HG03097 (cell line): Measurements from ENCODE around the gene FAM204A.

Source experiments
- ATAC-seq: cut with Tn5 transposase; IDR thresholded peaks from one replicate; pipeline ENCODE4 v1.9.1; 2021; ENCODE audit not compliant: unreplicated experiment, low FRiP score

FAM204A gene

DNA sequence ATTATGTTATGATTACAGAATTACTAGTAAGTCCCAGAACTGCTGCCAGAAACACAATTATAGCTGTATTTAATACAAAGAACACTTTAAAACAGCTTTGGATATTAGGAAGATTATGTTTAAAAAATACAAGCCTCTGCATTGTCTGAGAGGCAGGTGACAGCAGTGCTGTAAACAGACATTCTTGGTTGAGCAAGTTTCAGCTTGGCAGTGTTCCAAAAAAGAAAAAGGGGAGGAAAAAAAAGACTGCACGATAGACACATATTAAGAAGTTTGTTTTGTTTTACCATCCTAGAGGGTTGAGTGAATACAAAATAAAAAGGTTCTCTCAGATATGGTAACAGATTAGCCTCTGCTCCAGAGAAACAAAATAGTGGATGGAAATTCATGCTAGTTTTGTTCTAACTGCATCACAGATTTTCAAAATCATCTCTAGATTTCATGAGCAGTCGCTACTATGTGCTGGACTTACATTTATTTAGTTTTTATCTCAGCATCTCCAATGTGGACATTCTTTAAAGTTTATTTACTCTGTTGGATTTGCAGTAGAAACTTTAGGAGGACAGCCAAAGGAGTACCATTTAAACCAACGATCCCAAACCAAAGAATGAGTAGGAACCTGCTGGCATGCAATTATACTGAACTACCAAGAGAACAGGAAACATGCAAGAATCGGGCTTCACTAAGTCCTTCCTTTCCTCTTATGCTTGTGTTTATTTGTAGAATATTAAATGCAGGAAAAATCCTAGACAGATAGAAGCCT lies 9.0 kb downstream of the FAM204A start:
- ATAC-seq, result no peak

DNA sequence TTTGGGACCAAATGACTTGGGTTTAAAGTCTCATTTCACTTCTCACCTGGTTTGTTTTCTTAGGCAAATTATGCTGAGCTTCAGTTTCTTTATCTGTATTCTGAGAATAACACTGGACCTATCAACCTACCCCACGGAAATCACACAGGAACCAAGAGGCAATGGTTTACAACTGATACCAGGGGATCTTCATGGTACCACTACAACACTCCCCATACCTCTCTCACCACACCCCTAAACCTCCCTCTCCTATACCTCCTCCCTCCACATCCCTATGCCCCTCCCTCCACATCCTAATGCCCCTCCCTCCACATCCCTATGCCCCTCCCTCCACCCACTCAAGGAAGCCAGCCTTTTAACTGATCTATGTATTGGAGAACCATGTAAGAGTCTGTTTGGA lies 9.9 kb downstream of the FAM204A start:
- peak; percentile 45 for ATAC-seq

DNA sequence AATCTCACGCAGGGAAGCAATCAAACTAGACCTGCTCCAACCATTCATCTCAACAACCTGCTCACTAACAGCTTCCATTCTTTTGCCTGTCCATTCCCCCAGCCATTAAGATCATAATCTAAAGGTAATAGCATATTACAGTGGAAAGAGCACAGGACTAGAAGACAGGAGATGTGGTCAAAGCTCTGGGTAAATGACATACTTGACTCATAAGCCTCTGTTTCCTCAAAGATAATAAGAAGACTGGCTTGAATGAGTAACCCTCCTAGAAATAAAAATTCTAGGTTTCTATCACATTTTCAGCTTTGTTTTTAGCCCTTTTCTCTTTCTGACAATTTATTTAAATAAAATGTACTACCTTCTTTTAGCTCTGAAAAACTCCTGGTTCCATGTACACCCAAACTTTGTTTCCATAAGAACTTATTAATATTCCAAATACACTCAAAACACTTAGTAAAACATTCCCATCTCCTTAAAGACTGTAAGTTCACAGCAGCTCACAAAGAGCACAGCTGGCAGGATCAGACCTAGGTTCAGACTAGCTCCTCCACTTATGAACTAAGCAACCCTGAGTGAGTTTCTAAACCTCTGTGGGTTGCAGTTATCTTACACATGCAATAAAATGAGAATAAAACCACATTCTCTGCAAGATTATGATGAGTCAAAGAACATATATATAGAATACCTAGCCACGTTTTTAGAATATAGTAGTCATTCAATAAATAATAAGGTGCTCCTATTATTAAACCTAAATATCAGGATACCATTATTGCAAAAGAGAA lies 11.6 kb downstream of the FAM204A start:
- ATAC-seq, result no peak

DNA sequence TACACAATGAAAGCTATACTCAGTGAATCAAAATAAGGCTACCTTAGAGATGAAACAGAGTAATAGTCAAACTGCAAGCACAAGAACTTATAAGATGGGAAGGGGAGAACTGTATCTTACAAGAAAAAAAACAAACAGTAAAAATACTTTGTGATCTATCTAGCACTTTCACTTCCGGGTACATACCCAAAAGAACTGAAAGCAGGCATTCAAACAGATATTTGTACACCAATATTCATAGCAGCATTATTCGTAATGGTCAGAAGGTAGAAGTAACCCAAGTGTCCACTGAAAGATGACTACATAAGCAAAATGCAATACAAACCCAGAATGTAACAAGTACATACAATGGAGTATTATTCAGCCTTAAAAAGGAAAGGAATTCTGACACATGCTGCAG lies 18.0 kb downstream of the FAM204A start:
- no peak for ATAC-seq

DNA sequence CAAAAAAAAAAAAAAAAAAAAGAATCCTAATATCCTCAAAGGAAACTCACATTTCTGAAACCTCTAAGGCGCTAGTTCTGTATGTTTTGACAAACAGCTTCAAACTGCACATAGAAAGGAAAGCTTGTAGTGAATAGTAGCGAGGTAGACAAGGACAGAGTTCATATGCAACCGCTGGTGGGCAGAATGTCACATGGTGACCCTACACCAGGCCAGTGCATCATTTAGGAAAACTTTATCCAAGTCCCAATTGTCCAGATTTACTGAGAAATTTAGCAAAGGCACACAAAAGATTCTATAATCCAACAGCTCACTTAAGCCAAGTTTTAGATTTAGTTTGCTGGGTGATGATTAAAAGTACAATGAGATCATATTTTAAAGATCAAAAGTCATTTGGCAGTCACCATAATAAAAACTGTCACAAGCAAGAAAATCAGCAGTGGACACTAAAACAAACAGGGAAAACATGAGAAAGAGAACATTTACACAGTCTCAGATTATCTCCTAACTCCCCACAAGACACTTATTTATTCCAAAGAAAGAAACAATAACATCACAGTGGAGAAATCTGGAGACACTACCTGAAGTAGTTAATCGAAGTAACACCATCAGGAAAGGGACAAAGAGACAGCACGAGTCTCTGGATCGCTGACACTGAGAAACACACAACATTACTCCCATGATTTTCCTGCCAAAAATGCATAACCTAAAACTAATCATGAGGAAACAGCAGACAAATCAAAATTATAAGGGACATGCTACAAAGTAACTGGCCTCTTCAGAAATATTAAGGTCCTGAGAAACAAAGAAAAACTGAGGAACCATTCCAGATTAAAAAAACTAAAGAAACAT lies 20.2 kb downstream of the FAM204A start:
- no peak for ATAC-seq

DNA sequence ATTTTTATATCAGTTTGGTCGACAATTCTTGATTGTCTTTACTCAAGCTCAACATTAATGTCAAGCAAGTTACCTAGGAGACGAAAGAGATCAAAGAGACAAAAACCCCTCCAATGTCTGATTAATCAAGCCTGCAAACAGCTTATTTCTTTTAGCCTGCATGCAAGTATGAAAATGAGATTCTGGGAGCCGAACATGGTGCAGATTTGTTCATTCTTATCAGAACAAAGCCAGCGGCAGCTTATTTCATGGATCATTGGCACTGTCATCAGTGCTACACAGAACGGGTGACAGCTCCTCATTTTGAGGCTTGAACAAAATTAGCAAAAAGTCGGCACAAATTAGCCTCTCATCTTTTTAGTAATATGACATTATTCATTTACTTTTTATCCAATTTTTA lies 26.5 kb downstream of the FAM204A start:
- no peak for ATAC-seq

DNA sequence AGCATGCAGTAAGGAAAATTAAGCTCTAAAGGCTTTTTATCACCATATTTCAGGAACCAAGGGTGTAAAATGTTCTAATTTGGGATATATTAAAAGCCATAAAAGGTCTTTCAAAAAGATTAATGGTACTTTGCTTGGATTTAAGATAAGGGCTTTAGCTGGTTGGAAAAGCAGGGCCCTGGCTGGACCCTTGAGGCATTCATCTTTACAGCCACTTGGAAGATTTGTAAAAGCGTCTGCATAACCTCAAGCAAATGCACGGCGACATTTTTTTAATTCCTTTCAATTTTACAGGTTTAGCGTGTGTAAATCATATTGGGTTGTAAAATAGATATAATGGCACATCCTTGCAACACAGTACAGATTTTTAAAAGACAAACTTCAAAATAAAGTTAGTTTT lies 27.2 kb downstream of the FAM204A start:
- ATAC-seq, result no peak

DNA sequence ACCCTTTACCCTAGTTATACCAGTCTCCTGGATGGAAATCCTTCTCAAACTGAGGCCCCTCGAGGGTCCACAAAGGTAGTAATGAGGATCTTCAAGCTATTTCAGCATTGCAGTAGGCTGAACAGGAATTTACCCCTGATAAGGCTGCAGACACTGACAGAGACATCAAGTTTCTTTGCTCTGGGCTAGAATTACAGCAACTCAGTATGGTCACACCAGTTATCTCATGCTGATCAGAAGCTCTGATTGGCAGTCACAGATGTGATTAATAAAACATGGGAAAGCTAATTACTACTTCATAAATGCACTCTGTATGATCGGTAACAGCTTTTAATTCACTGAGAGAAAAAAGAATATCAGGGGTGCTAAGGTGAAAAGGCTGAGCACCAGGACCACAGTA lies 30.6 kb downstream of the FAM204A start:
- no peak for ATAC-seq

DNA sequence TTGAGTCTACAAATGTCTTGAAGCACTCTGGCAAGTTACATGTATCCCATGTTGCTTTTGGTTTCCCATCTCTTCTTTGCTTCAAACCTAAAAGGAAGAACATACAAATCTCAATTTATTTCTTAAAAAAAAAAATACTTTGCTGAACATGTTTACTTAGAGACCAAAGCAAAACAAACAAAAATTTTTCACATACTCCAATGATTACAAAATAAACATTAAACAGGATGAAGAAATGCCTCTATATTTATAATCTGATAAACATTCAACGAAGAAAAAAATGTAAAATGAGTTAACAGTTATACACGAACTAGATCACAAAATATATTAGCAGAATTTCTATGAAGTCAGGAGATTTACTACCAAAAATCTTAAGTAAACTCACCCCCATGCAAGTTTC lies 31.3 kb downstream of the FAM204A start:
- no peak for ATAC-seq

DNA sequence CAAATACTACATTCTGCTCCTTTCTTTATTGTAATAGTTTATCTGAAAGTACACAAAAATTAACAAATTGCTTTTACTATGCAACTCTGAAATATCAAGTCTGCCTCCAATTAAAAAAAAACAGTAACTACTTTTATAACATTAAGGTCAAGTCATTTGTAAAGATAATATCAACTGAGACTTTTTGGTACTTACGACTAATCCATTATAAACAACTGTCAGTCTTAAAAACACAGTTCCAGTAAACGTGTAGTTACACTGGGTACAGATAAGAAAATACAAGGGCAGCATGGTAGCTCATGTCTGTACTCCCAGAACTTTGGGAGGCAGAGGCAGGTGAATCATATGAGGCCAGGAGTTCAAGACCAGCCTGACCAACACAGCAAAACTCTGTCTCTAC lies 32.2 kb downstream of the FAM204A start:
- ATAC-seq, result no peak

DNA sequence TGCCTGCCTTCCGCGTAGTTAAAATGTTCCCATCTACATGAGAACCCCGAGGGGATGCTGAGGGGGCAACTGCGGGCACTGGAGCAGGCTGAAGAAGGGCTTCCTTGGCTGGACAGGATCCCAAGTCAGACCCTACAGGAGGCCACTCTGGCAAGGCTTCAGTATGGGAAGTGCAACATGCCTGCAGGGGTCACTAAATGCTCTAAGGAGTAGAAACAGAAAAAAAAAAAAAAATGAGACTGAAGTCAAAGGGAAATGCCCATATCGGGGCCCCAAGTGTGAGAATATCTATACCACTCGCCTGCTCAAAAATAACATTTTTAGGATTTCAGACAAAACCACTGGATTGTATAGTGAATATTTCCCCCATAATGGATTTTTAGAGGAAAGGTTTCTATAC lies 33.5 kb downstream of the FAM204A start:
- ATAC-seq, result no peak

DNA sequence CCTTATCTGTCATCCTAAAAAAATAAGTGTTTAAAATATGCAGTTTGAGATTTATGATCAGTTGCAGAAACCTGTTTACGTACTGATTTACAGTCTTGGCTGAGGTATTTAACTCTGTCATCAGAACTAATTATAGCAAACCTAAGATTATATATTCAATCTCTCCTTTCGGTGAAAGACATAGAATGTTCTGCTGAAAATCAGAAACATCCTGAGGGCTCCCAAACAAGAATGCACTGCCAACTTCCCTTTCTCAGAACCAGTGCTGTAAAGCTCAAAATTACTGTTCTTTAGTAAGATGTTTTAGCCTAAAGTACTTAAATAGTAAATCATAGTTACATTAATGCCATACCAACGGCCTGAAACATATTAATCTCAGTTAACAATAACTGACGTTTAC lies 34.3 kb downstream of the FAM204A start:
- ATAC-seq, result no peak

DNA sequence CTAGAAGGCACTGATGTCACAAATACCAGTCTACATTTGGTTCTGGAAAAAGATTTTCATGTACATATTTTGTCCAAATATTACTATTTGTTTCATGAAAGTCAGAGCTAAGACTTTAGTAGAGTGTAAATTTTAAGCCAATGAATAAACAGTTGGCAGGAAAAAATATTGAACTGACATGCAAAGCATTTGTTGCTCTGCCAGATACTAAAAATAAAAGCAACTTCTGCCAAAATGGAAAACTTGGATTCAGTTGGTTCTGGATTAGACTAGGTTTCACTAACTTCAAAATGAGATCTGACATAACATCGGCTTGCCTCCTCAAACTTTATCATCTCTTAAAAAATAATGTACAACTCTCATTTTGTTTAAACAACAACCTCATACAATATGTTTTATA lies 34.9 kb downstream of the FAM204A start:
- ATAC-seq, result no peak

DNA sequence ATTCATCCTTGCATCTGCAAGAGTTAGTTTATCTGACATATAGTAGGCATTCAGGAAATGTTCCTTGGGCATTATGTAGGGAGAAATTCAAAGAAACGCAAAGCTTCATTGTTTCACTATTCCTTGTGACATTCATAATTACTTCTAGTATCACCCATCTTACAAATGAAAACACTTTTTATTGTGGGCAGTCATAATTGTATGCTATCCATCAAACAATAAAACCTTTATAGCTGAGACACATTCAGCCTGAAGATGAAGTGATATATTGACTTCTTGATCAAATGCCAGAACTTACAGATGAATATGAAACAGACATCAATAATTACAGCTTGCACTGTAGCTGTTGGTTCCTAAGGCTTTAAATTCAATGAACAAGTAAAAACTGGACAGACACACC lies 36.4 kb downstream of the FAM204A start:
- no peak for ATAC-seq

DNA sequence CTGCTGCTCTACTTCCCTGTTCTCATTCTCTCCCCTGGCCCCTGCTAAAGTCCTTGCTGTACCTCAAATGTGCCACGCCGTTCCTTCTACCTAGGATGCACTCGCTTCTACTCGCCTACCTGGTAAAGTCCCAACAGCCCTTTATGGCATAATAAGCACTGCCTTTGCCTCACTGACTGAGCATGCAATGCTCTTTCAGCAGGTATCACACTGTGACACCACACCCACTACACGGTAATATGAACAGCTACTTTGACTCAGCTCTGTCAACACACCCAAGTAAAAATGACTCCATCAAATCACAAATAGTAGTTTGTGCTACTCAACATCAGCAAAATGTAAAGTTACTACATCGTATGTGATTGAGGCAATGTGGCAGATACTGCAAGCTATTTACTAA lies 37.6 kb downstream of the FAM204A start:
- no peak for ATAC-seq

DNA sequence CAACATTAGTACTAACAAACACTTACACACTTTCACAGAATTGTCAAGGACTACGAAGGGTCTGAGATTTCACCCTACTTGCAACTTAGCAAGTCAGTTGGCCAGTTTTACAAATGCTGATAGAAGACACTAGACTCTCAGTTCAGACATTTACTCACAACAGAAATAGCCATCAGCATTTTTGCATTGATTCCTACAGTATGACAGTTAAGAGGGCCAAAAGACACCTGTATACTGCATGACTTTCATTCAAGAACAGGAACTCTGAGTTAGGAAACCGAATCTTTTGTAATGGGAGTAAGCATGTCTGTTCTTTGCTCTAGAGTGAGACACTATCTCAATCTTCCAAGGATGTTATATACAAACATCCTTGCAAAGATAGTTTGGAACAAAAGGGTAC lies 40.9 kb downstream of the FAM204A start:
- no peak for ATAC-seq

DNA sequence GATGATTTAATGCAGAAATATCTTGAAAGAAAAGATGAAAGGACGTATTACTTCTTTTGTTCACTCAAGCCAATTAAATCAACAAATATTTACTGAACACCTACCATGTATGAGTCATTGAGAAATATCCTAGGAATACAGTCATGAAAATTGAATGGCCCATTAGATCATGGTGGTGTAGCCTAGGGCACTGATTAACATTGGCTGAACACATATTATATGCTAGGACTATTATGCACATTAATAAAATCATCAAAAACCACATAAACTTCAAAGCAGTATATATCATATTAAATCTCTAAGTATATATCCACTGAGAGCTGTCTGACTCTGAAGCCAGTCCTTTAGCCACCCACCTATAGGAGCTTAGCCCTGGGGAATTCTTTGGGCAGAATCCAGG lies 41.8 kb downstream of the FAM204A start:
- no peak for ATAC-seq

DNA sequence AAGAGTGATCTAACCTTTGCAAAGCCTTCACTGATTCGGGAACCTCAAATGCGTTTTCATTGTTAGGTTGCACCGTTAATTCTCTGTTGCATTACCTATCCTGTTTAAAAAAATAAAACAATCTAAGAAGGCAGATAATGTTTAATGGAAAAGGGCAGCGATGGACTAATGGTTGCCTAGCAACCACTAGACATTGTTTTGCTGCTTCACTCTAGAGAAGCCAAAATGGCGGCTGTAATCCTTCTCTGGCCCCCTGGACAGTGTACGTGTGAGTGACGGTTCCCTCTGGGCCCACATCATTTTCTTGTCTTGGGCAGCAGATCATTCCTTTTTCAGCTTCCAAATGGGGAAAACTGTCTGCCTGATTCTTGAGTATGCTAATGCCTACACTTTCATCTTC lies 43.3 kb downstream of the FAM204A start:
- ATAC-seq, result no peak

DNA sequence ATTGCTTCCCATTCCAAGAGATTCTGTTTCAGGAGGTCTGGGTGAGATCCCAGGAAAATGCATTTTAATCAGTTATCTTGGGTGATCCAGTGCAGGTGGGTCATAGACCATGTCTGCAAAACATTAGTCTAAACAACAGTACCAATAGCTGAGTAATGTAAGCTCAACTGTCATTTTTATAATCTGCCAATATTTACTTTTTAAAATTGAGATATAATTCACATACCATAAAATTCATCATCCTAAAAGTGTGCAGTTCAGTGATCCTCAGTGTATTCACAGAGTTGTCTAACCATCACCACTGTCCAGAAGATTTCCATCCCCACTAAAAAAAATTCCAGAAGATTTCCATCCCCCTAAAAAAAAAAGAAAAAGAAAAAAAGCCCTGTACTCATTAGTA lies 51.0 kb downstream of the FAM204A start:
- no peak for ATAC-seq

DNA sequence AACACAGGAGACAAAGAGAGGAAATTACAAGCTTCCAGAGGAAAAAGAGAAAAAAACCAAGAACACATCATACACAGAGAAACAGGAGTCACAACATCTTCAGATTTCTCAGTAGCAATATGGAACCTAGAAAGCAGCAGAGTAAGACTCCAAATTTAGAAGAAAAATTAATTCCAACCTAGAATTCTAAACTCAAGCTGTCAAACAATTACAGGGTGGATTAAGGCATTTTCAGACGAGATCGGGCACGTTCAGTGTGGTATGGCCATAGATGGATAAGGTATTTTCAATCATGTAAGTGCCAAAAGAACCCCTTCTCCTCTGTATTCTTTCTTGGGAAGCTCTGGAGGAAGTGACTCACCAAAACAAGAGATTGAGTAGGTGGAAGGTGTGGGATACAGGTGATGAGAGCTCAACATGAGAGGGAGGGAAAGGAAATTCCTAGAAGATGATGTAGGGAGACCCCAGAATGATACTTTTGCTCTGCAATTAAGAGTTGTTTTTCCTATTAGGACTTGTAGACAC lies 51.6 kb downstream of the FAM204A start:
- no peak for ATAC-seq
